ENCODE results near the gene RPS27. TPM values are rescaled to one million over a fixed set of nuclear protein-coding genes. Genes with fewer than 3 reads are reported as not detected.

Gene RPS27
- total RNA-seq, 2 donors from 2014 or later: 538 to 734 TPM

GRCh38 chr1:153954826-153955225, 35.7 kb upstream of the RPS27 start:
- no peak for ATAC-seq
- Histone ChIP-seq H3K4me1 (peaks cover 34% of the 10 kb centered on the region), H3K27ac (no peak overlapping the region), H3K4me3 (no peak overlapping the region), H3K9me3 (no peaks in the 10 kb centered on the region), H3K36me3 (replicated peaks in 1 of 2; ENCODE audit: insufficient read depth in 1 of 2, low read depth in 2 of 2) (peaks cover 0 to 13% of the 10 kb centered on the region in 2 donors), H3K27me3 (no peaks in the 10 kb centered on the region)
- intact Hi-C loops (cut with DNase I): no loop called here
- WGBS, 2 donors: 91 to 100% methylated on average over 3 to 10 of the region's 10 CpGs
- no peak for DNase-seq
- TF ChIP-seq CTCF (IDR thresholded peaks at IDR 0.05): no peak
- TF ChIP-seq POLR2A (IDR thresholded peaks at IDR 0.05): no peak

GRCh38 chr1:153956997-153957715, 33.4 kb upstream of the RPS27 start:
- peak overlapping the region; percentile 75 to 97 for H3K4me3 ChIP-seq
- H3K27me3 ChIP-seq: no peaks in the 10 kb centered on the region
- WGBS, 2 donors: 23 to 28% methylated on average over 6 of the region's 6 CpGs
- H3K4me1 ChIP-seq: peaks cover 47% of the 10 kb centered on the region
- no peaks in the 10 kb centered on the region for H3K9me3 ChIP-seq
- H3K36me3 ChIP-seq (replicated peaks in 1 of 2; ENCODE audit: insufficient read depth in 1 of 2, low read depth in 2 of 2): peaks cover 0 to 6% of the 10 kb centered on the region in 2 donors
- H3K27ac ChIP-seq: peak overlapping the region in 3 of 4 donors; percentile 79 to 89 (median 86)
- ATAC-seq (no peak), DNase-seq (no peak)
- intact Hi-C loops (cut with DNase I): no loop called here
- TF ChIP-seq POLR2A (IDR thresholded peaks at IDR 0.05) (no peak), CTCF (IDR thresholded peaks at IDR 0.05) (no peak)

- Histone ChIP-seq H3K4me1 (peaks cover 52% of the 10 kb centered on the region), H3K36me3 (replicated peaks in 1 of 2; ENCODE audit: insufficient read depth in 1 of 2, low read depth in 2 of 2) (peaks cover 0 to 4% of the 10 kb centered on the region in 2 donors), H3K27ac (peak overlapping the region; percentile 74 to 89 (median 82)), H3K9me3 (no peaks in the 10 kb centered on the region), H3K27me3 (no peaks in the 10 kb centered on the region), H3K4me3 (peak overlapping the region; percentile 75 to 97)
- ATAC-seq (no peak), DNase-seq (no peak)
- WGBS, 2 donors: 1 to 2% methylated on average over 13 of the region's 13 CpGs
- TF ChIP-seq CTCF (IDR thresholded peaks at IDR 0.05): no peak
- TF ChIP-seq POLR2A (IDR thresholded peaks at IDR 0.05): no peak
- intact Hi-C loops (cut with DNase I): no loop called here
Measured at GRCh38 chr1:153957744-153958110, 32.8 kb upstream of the RPS27 start.

GRCh38 chr1:153958111-153958960, 32.2 kb upstream of the RPS27 start, which contains the start of gene CRTC2:
CRTC2 (minus strand) TSS chr1:153958612; CDS start chr1:153958497, 115 bp downstream.
- peak within 1 kb of the TSS; percentile 75 to 97 for H3K4me3 ChIP-seq
- H3K36me3 ChIP-seq (replicated peaks in 1 of 2; ENCODE audit: insufficient read depth in 1 of 2, low read depth in 2 of 2): peaks cover 0 to 4% of the 10 kb centered on the region in 2 donors
- DNase-seq: peak; percentile 98 to 99 (median 99)
- H3K27ac ChIP-seq: peak within 1 kb of the TSS; percentile 74 to 89 (median 82)
- no peaks in the 10 kb centered on the region for H3K9me3 ChIP-seq
- H3K4me1 ChIP-seq: peaks cover 54% of the 10 kb centered on the region
- no peaks in the 10 kb centered on the region for H3K27me3 ChIP-seq
- TF ChIP-seq CTCF (IDR thresholded peaks at IDR 0.05): peak in 1 of 7 experiments; percentile 10
- TF ChIP-seq POLR2A (IDR thresholded peaks at IDR 0.05): peak; percentile 29 to 81 (median 69)
- WGBS, 2 donors: 0% methylated on average over 53 to 74 of the region's 75 CpGs
- intact Hi-C loops (cut with DNase I): no loop called here
- ATAC-seq: peak; percentile 89
